GM18951 (cell line): ENCODE data around the gene TRIM56.
"Not testable (repeated sequence)": the region's sequence is repeated elsewhere in the genome, so short reads cannot be mapped to it uniquely, and the experiment has no call there.

ENCODE experiments used
- POLR2A ChIP-seq: IDR thresholded peaks from 4 replicates; pipeline ENCODE4 v1.6.1; 2011; ENCODE audit warnings: mild to moderate bottlenecking; ENCODE audit not compliant: insufficient read length, insufficient read depth; ENCODE audit errors: extremely low read depth
- in situ Hi-C: fragments of 300-500 bp; cut with MboI; formaldehyde crosslinking; loops from one replicate; pipeline ENCODE4 v1.12.0; 2022; ENCODE audit warnings: low sequenced_read_pairs, mixed read lengths, inconsistent platforms; ENCODE audit not compliant: unreplicated experiment

The TRIM56 gene

GRCh38 chr7:101085162-101085964 is at the start of gene TRIM56:
Gene TRIM56, plus strand, starts transcription at chr7:101085481. Its CDS starts 1,832 bp downstream, at chr7:101087313.
- in situ Hi-C loops, result no loop called here
- TF ChIP-seq POLR2A, result peak; percentile 76

- in situ Hi-C loops, result no loop called here
- TF ChIP-seq POLR2A, result no peak
These were observed 49.3 kb upstream of the TRIM56 start for GRCh38 chr7:101035941-101036340.

- in situ Hi-C loops, result not testable (repeated sequence)
These were observed 44.0 kb upstream of the TRIM56 start for GRCh38 chr7:101041283-101041682.

GRCh38 chr7:101058355-101058754 is 26.9 kb upstream of the TRIM56 start:
- in situ Hi-C loops, result loop anchor here (25.0 kb wide), 1 partner anchor 296 kb away; no protein-coding TSS in a partner anchor
- no peak for TF ChIP-seq POLR2A

GRCh38 chr7:101059620-101059942 is 25.7 kb upstream of the TRIM56 start:
- in situ Hi-C loops, result loop anchor here (25.0 kb wide), 1 partner anchor 297 kb away; no protein-coding TSS in a partner anchor
- no peak for TF ChIP-seq POLR2A

GRCh38 chr7:101060992-101061391 is 24.3 kb upstream of the TRIM56 start:
- no peak for TF ChIP-seq POLR2A
- in situ Hi-C loops, result loop anchor here (25.0 kb wide), 1 partner anchor 299 kb away; no protein-coding TSS in a partner anchor

GRCh38 chr7:101064176-101064550 is 21.1 kb upstream of the TRIM56 start:
- in situ Hi-C loops, result loop anchor here (25.0 kb wide), 1 partner anchor 302 kb away; no protein-coding TSS in a partner anchor

GRCh38 chr7:101065162-101065561 is 20.1 kb upstream of the TRIM56 start:
- in situ Hi-C loops, result loop anchor here (25.0 kb wide), 1 partner anchor 303 kb away; no protein-coding TSS in a partner anchor

- in situ Hi-C loops, result loop anchor here (25.0 kb wide), 1 partner anchor 304 kb away; no protein-coding TSS in a partner anchor
- TF ChIP-seq POLR2A, result no peak
These were observed 19.0 kb upstream of the TRIM56 start for GRCh38 chr7:101066141-101066832.

GRCh38 chr7:101066833-101067177 is 18.5 kb upstream of the TRIM56 start:
- no peak for TF ChIP-seq POLR2A
- in situ Hi-C loops, result loop anchor here (25.0 kb wide), 1 partner anchor 305 kb away; no protein-coding TSS in a partner anchor

- no peak for TF ChIP-seq POLR2A
- in situ Hi-C loops, result loop anchor here (25.0 kb wide), 1 partner anchor 306 kb away; no protein-coding TSS in a partner anchor
These were observed 16.9 kb upstream of the TRIM56 start for GRCh38 chr7:101068401-101068800.

- in situ Hi-C loops, result loop anchor here (25.0 kb wide), 1 partner anchor 309 kb away; no protein-coding TSS in a partner anchor
These were observed 13.7 kb upstream of the TRIM56 start for GRCh38 chr7:101071362-101072104.

- in situ Hi-C loops, result no loop called here
- no peak for TF ChIP-seq POLR2A
These were observed 9.6 kb upstream of the TRIM56 start for GRCh38 chr7:101075646-101076045.

- in situ Hi-C loops, result not testable (repeated sequence)
These were observed 9.1 kb upstream of the TRIM56 start for GRCh38 chr7:101076183-101076582.
